OCI-LY3 (cell line): Measurements from ENCODE around the gene VPS41.

Experiments
- H2AFZ ChIP-seq: fragments of 200-600, 300-600 bp; shearing (Covaris generic); 2 replicates; pipeline ENCODE4 v1.6.0; 2014; ENCODE audit warnings: antibody characterized with exemption, low read depth, low read length
- H3K27ac ChIP-seq: fragments of 200-600, 300-600 bp; sonication (generic); 2 replicates; pipeline ENCODE4 v1.5.1; 2014; ENCODE audit warnings: mild to moderate bottlenecking, low read length, moderate library complexity, mixed read lengths
- H3K27me3 ChIP-seq: fragments of 200-600, 300-600 bp; sonication (generic); 2 replicates; pipeline ENCODE4 v1.6.1; 2014; ENCODE audit warnings: low read depth, low read length, mixed read lengths
- H3K36me3 ChIP-seq: fragments of 200-600, 300-600 bp; sonication (generic); replicated peaks from 2 replicates; pipeline ENCODE3; 2014; ENCODE audit warnings: low read depth, low read length, mixed read lengths
- H3K4me1 ChIP-seq: fragments of 300-600, 200-600 bp; sonication (generic); 2 replicates; pipeline ENCODE4 v1.6.1; 2014; ENCODE audit warnings: low read length, mixed read lengths
- H3K4me2 ChIP-seq: fragments of 200-600, 300-600 bp; sonication (generic); 2 replicates; pipeline ENCODE4 v1.6.1; 2014; ENCODE audit warnings: low read length, mixed read lengths
- H3K4me3 ChIP-seq: fragments of 300-600, 200-600 bp; sonication (generic); 2 replicates; pipeline ENCODE4 v1.5.1; 2014; ENCODE audit warnings: antibody characterized with exemption, mild to moderate bottlenecking, low read length, moderate library complexity
- H3K79me2 ChIP-seq: fragments of 300-600, 200-600 bp; shearing (Covaris generic); 2 replicates; pipeline ENCODE4 v1.6.1; 2014; ENCODE audit warnings: mild to moderate bottlenecking, low read length, mixed read lengths
- H3K9ac ChIP-seq: fragments of 300-600, 200-600 bp; shearing (Covaris generic); 2 replicates; pipeline ENCODE4 v1.6.0; 2014; ENCODE audit warnings: mild to moderate bottlenecking, low read length, moderate library complexity
- H3K9me3 ChIP-seq: fragments of 200-600, 300-600 bp; shearing (Covaris generic); 2 replicates; pipeline ENCODE4 v1.6.1; 2014; ENCODE audit warnings: low read length, mixed read lengths; ENCODE audit not compliant: insufficient read depth
- H4K20me1 ChIP-seq: fragments of 200-600, 300-600 bp; sonication (generic); 2 replicates; pipeline ENCODE4 v1.6.1; 2016; ENCODE audit warnings: low read length, mixed read lengths; ENCODE audit not compliant: insufficient read depth
- CTCF ChIP-seq: fragments of 200-600, 300-600 bp; sonication (generic); IDR thresholded peaks from 2 replicates; pipeline ENCODE4 v1.5.1; 2014; ENCODE audit warnings: antibody characterized with exemption, low read length, low read depth
- EZH2phosphoT487 ChIP-seq: fragments of 200-600 bp; shearing (Covaris generic); IDR thresholded peaks from 2 replicates; pipeline ENCODE4 v1.6.1; 2018; ENCODE audit warnings: antibody characterized with exemption, mixed run types, low read depth

Gene VPS41

GRCh38 chr7:38863601-38864291, 45.2 kb downstream of the VPS41 start:
- no peaks in the 10 kb centered on the region for H3K27me3 ChIP-seq
- no peak overlapping the region for H3K4me2 ChIP-seq
- no peak for TF ChIP-seq EZH2phosphoT487
- no peak for TF ChIP-seq CTCF
- H4K20me1 ChIP-seq, result 0 out of 2 replicates have a peak, but pooled peaks cover 4% of the 10 kb centered on the region
- peaks cover 30% of the 10 kb centered on the region for H3K36me3 ChIP-seq
- no peak overlapping the region for H2AFZ ChIP-seq
- no peak overlapping the region for H3K27ac ChIP-seq
- H3K79me2 ChIP-seq, result no peaks in the 10 kb centered on the region
- no peak overlapping the region for H3K4me3 ChIP-seq
- no peak overlapping the region for H3K9ac ChIP-seq
- H3K4me1 ChIP-seq, result peaks cover 8% of the 10 kb centered on the region
- no peaks in the 10 kb centered on the region for H3K9me3 ChIP-seq

- TF ChIP-seq EZH2phosphoT487 (no peak), CTCF (no peak)
Observed at GRCh38 chr7:38862666-38863065, 46.3 kb downstream of the VPS41 start.

GRCh38 chr7:38858259-38858884, 50.6 kb downstream of the VPS41 start:
- H3K27me3 ChIP-seq, result no peaks in the 10 kb centered on the region
- no peaks in the 10 kb centered on the region for H3K9me3 ChIP-seq
- no peak overlapping the region for H3K9ac ChIP-seq
- no peak overlapping the region for H3K4me3 ChIP-seq
- TF ChIP-seq CTCF (no peak), EZH2phosphoT487 (no peak)
- H3K4me1 ChIP-seq, result peaks cover 19% of the 10 kb centered on the region
- H3K4me2 ChIP-seq, result no peak overlapping the region
- H4K20me1 ChIP-seq, result 0 out of 2 replicates have a peak, but pooled peaks cover 4% of the 10 kb centered on the region
- H3K79me2 ChIP-seq, result 0 out of 2 replicates have a peak, but pooled peaks cover 5% of the 10 kb centered on the region
- H3K36me3 ChIP-seq, result peaks cover 5% of the 10 kb centered on the region
- no peak overlapping the region for H2AFZ ChIP-seq
- H3K27ac ChIP-seq, result no peak overlapping the region

More at GRCh38 chr7:38862666-38863065, 46.3 kb downstream of the VPS41 start:
- H3K4me1 ChIP-seq, result peaks cover 8% of the 10 kb centered on the region
- 0 out of 2 replicates have a peak, but pooled peaks cover 4% of the 10 kb centered on the region for H4K20me1 ChIP-seq
- no peak overlapping the region for H2AFZ ChIP-seq
- no peak overlapping the region for H3K4me3 ChIP-seq
- H3K4me2 ChIP-seq, result no peak overlapping the region
- no peaks in the 10 kb centered on the region for H3K27me3 ChIP-seq
- H3K9ac ChIP-seq, result no peak overlapping the region
- no peaks in the 10 kb centered on the region for H3K9me3 ChIP-seq
- peaks cover 22% of the 10 kb centered on the region for H3K36me3 ChIP-seq
- H3K79me2 ChIP-seq, result no peaks in the 10 kb centered on the region
- no peak overlapping the region for H3K27ac ChIP-seq

GRCh38 chr7:38855867-38856266, 53.1 kb downstream of the VPS41 start:
- no peaks in the 10 kb centered on the region for H3K36me3 ChIP-seq
- no peaks in the 10 kb centered on the region for H3K27me3 ChIP-seq
- no peaks in the 10 kb centered on the region for H3K9me3 ChIP-seq
- peaks cover 17% of the 10 kb centered on the region for H3K4me1 ChIP-seq
- TF ChIP-seq EZH2phosphoT487, result no peak
- no peak for TF ChIP-seq CTCF
- H3K27ac ChIP-seq, result peak overlapping the region; percentile 52; the same call in 1 of the 2 replicates
- H3K4me2 ChIP-seq, result peak overlapping the region; percentile 79
- no peak overlapping the region for H3K9ac ChIP-seq
- H2AFZ ChIP-seq, result no peak overlapping the region
- 0 out of 2 replicates have a peak, but pooled peaks cover 5% of the 10 kb centered on the region for H3K79me2 ChIP-seq
- 0 out of 2 replicates have a peak overlapping the region, but pooled peaks have one; percentile 39 for H3K4me3 ChIP-seq
- no peaks in the 10 kb centered on the region for H4K20me1 ChIP-seq
